Mesothelial cell of epicardium (in vitro differentiated cells): ENCODE results near the gene GPR162. TPM values are rescaled to one million over a fixed set of nuclear protein-coding genes. Genes with fewer than 3 reads are reported as not detected.

Experiments
- DNase-seq, 2 experiments: peaks; one replicate each; pipeline ENCODE4 v3.0.0; 2021; ENCODE audit warnings: low spot score in 2 of 2; ENCODE audit not compliant: unreplicated experiment in 2 of 2
- H3K27ac Mint-ChIP-seq: 2 replicates; pipeline ENCODE4 v1.8.0; 2021; ENCODE audit warnings: mixed read lengths
- H3K27me3 Mint-ChIP-seq: 2 replicates; pipeline ENCODE4 v1.8.0; 2021; ENCODE audit warnings: low read depth, mixed read lengths
- H3K36me3 Mint-ChIP-seq: 2 replicates; pipeline ENCODE4 v1.8.0; 2021; ENCODE audit warnings: mixed read lengths
- H3K4me1 Mint-ChIP-seq: 2 replicates; pipeline ENCODE4 v1.8.0; 2021; ENCODE audit warnings: mixed read lengths
- H3K4me3 Mint-ChIP-seq: 2 replicates; pipeline ENCODE4 v1.8.0; 2021; ENCODE audit warnings: mild to moderate bottlenecking, moderate library complexity, mixed read lengths
- H3K9me3 Mint-ChIP-seq: 2 replicates; pipeline ENCODE4 v1.8.0; 2021; ENCODE audit warnings: mixed read lengths
- CTCF ChIP-seq: fragments of 200-600 bp; sonication (generic); IDR thresholded peaks from one replicate; pipeline ENCODE4 v1.5.0; 2021; ENCODE audit warnings: antibody characterized with exemption; ENCODE audit not compliant: unreplicated experiment
- total RNA-seq: library from RNA; stranded (reverse); gene quantifications from 3 replicates; pipeline ENCODE4 v1.2.1, GENCODE V29; 2021

GPR162 gene, protein sequence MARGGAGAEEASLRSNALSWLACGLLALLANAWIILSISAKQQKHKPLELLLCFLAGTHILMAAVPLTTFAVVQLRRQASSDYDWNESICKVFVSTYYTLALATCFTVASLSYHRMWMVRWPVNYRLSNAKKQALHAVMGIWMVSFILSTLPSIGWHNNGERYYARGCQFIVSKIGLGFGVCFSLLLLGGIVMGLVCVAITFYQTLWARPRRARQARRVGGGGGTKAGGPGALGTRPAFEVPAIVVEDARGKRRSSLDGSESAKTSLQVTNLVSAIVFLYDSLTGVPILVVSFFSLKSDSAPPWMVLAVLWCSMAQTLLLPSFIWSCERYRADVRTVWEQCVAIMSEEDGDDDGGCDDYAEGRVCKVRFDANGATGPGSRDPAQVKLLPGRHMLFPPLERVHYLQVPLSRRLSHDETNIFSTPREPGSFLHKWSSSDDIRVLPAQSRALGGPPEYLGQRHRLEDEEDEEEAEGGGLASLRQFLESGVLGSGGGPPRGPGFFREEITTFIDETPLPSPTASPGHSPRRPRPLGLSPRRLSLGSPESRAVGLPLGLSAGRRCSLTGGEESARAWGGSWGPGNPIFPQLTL
- 10.8 to 11.5 TPM (median 11.0 TPM) in 3 replicates for total RNA-seq

- Mint-ChIP-seq H3K27ac (peak within 1 kb of the TSS; percentile 89), H3K4me1 (peaks cover 54% of the 10 kb centered on the region), H3K36me3 (no peaks in the 10 kb centered on the region), H3K9me3 (no peaks in the 10 kb centered on the region), H3K27me3 (peaks cover 14% of the 10 kb centered on the region), H3K4me3 (peak within 1 kb of the TSS; percentile 75)
- DNase-seq: peak in 1 of 2 experiments; percentile 59
- no peak for TF ChIP-seq CTCF
Measured at GRCh38 chr12:6821591-6822425, at the start of gene GPR162. TSS of gene GPR162 (plus strand) at chr12:6821821. CDS start at chr12:6823899, 2,078 bp downstream.

GRCh38 chr12:6772331-6772695 is 49.3 kb upstream of the GPR162 start, which contains the start of gene LAG3:
TSS of gene LAG3 (plus strand) at chr12:6772520. CDS start at chr12:6772853, 333 bp downstream.
- Mint-ChIP-seq H3K4me3 (no peak within 1 kb of the TSS), H3K27ac (no peak within 1 kb of the TSS), H3K27me3 (peaks cover 47% of the 10 kb centered on the region), H3K36me3 (peaks cover 31% of the 10 kb centered on the region), H3K4me1 (peaks cover 21% of the 10 kb centered on the region), H3K9me3 (no peaks in the 10 kb centered on the region)
- no peak for TF ChIP-seq CTCF
- no peak for DNase-seq

- peaks cover 54% of the 10 kb centered on the region for H3K27me3 Mint-ChIP-seq
- H3K36me3 Mint-ChIP-seq: peaks cover 31% of the 10 kb centered on the region
- no peaks in the 10 kb centered on the region for H3K9me3 Mint-ChIP-seq
- H3K27ac Mint-ChIP-seq: no peak overlapping the region
- TF ChIP-seq CTCF: no peak
- no peak overlapping the region for H3K4me3 Mint-ChIP-seq
- H3K4me1 Mint-ChIP-seq: peaks cover 18% of the 10 kb centered on the region
- no peak for DNase-seq
Measured at GRCh38 chr12:6772726-6773589, 48.7 kb upstream of the GPR162 start.

- H3K9me3 Mint-ChIP-seq: no peaks in the 10 kb centered on the region
Measured at GRCh38 chr12:6773590-6774351, 47.9 kb upstream of the GPR162 start.

More at GRCh38 chr12:6773590-6774351, 47.9 kb upstream of the GPR162 start:
- Mint-ChIP-seq H3K4me3 (no peak overlapping the region), H3K27ac (no peak overlapping the region), H3K27me3 (peaks cover 62% of the 10 kb centered on the region), H3K4me1 (peaks cover 18% of the 10 kb centered on the region), H3K36me3 (peaks cover 31% of the 10 kb centered on the region)
- DNase-seq: no peak
- TF ChIP-seq CTCF: no peak
